ENCODE results near the gene SLC6A15.

The SLC6A15 gene

GRCh38 chr12:84912198-84913128, at the start of gene SLC6A15:
Gene SLC6A15 (minus strand): TSS chr12:84912799. CDS start chr12:84892120, 20,679 bp downstream.
- peak in 57 of 58 donors; percentile 28 to 95 (median 76) for DNase-seq

- DNase-seq = no peak
Observed at GRCh38 chr12:84960918-84961317, 48.3 kb upstream of the SLC6A15 start.

- DNase-seq = no peak
Observed at GRCh38 chr12:84955298-84955697, 42.7 kb upstream of the SLC6A15 start.

GRCh38 chr12:84954415-84954814, 41.8 kb upstream of the SLC6A15 start:
- no peak for DNase-seq

- DNase-seq = no peak
Observed at GRCh38 chr12:84950971-84951546, 38.5 kb upstream of the SLC6A15 start.

- DNase-seq = no peak
Observed at GRCh38 chr12:84946753-84947152, 34.2 kb upstream of the SLC6A15 start.

GRCh38 chr12:84937415-84937814, 24.8 kb upstream of the SLC6A15 start:
- DNase-seq = no peak

- no peak for DNase-seq
Observed at GRCh38 chr12:84929501-84929900, 16.9 kb upstream of the SLC6A15 start.

GRCh38 chr12:84924981-84925380, 12.4 kb upstream of the SLC6A15 start:
- DNase-seq = no peak

GRCh38 chr12:84922693-84923092, 10.1 kb upstream of the SLC6A15 start:
- DNase-seq = no peak

GRCh38 chr12:84920331-84920730, 7.7 kb upstream of the SLC6A15 start:
- no peak for DNase-seq

GRCh38 chr12:84919271-84919670, 6.7 kb upstream of the SLC6A15 start:
- no peak for DNase-seq

- peak in 11 of 58 donors; percentile 4 to 57 (median 24) for DNase-seq
Observed at GRCh38 chr12:84913129-84913515, 523 bp upstream of the SLC6A15 start.

GRCh38 chr12:84911271-84912197, 1.1 kb downstream of the SLC6A15 start:
- peak in 56 of 58 donors; percentile 10 to 87 (median 66) for DNase-seq

GRCh38 chr12:84910549-84911241, 1.9 kb downstream of the SLC6A15 start:
- DNase-seq = peak in 29 of 58 donors; percentile 2 to 36 (median 14)

- DNase-seq = no peak
Observed at GRCh38 chr12:84904051-84904450, 8.5 kb downstream of the SLC6A15 start.

GRCh38 chr12:84891106-84891838, 21.3 kb downstream of the SLC6A15 start:
- no peak for DNase-seq

GRCh38 chr12:84889818-84890217, 22.8 kb downstream of the SLC6A15 start:
- DNase-seq = no peak

- no peak for DNase-seq
Observed at GRCh38 chr12:84888861-84889260, 23.7 kb downstream of the SLC6A15 start.

- DNase-seq = no peak
Observed at GRCh38 chr12:84877340-84877739, 35.3 kb downstream of the SLC6A15 start.

Measured in anterior cingulate cortex (tissue), 58 donors.